Duodenal mucosa (tissue), 2 donors: ENCODE results near the gene LAG3.

Experiments
- H3K27ac ChIP-seq: one replicate; pipeline ENCODE4 v1.7.0; 2013; ENCODE audit warnings: low read depth, low read length
- H3K27me3 ChIP-seq, 2 donors: one replicate each; pipeline ENCODE4 v1.7.0; 2013; ENCODE audit warnings: low read length in 2 of 2, control low read depth in 1 of 2; ENCODE audit not compliant: insufficient read depth in 2 of 2, control insufficient read depth in 1 of 2
- H3K36me3 ChIP-seq, 2 donors: one replicate each; pipeline ENCODE4 v1.7.0; 2013; ENCODE audit warnings: low read length in 2 of 2, control low read depth in 1 of 2; ENCODE audit not compliant: insufficient read depth in 2 of 2, control insufficient read depth in 1 of 2
- H3K4me1 ChIP-seq, 2 donors: one replicate each; pipeline ENCODE4 v1.7.0; 2013; ENCODE audit warnings: low read length in 2 of 2, control low read depth in 1 of 2; ENCODE audit not compliant: insufficient read depth in 2 of 2, control insufficient read depth in 1 of 2
- H3K4me3 ChIP-seq, 2 donors: one replicate each; pipeline ENCODE4 v1.7.0; 2013; ENCODE audit warnings: low read length in 2 of 2, low read depth in 1 of 2
- H3K9ac ChIP-seq, 2 donors: one replicate each; pipeline ENCODE4 v1.7.0; 2013; ENCODE audit warnings: low read length in 2 of 2, low read depth in 1 of 2
- H3K9me3 ChIP-seq, 2 donors: one replicate each; pipeline ENCODE4 v1.7.0; 2013; ENCODE audit warnings: low read length in 2 of 2, control low read depth in 1 of 2; ENCODE audit not compliant: control insufficient read depth in 1 of 2

Gene LAG3

DNA sequence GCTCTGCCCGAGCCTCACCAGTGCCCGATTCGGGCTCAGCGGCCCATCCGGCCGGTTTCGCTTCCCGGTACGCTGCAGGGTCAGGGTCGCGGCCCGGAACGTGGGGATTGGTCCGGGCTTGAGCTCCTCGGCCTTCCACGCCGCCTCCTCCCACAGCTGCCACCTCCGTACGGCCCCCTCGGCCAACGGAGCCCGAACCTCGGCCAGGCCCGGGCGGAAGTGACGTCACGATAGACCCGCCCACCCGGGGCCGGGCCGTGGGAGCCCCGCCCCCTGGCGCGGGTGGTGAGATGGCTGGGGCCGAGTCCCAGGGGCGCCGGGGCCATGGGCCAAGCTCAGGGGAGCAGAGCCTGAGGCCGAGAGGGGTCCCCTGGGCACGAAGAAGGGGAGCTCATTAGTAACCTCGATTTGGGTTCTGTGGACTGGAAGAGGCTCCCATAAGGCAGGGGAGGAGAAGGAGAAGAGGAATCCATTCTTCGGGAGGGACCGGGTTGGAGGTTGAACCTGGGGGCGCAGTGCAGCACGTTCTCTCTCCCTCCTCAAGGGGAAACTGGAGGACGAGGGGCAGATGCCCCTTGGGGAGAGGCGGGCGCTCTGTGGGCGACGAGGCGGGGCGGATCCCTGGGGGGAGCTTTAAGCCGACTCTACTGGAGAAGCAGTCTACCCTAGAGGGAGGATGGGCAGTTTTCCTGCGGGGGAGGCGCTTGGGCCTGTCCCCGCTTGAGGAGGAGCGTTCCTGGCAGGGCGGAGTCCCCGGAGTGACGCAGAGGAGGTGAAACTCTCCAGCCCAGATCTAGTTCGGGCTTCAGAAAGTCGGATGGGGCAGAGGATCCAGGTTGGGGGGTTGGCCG is 19.2 kb upstream of the LAG3 start, which contains the start of gene MLF2:
Gene MLF2, minus strand, starts transcription at position 221 of the 851 bp plus-strand sequence. CDS start 807 bp downstream, outside the sequence.
- H3K9ac ChIP-seq: peak within 1 kb of the TSS; percentile 94 to 99
- H3K27ac ChIP-seq: peak within 1 kb of the TSS; percentile 98
- no peaks in the 10 kb centered on the region for H3K27me3 ChIP-seq
- peak within 1 kb of the TSS; percentile 89 to 91 for H3K4me3 ChIP-seq
- no peaks in the 10 kb centered on the region for H3K9me3 ChIP-seq
- peaks cover 13 to 20% of the 10 kb centered on the region in 2 donors for H3K4me1 ChIP-seq
- H3K36me3 ChIP-seq: peaks cover 22 to 34% of the 10 kb centered on the region in 2 donors

DNA sequence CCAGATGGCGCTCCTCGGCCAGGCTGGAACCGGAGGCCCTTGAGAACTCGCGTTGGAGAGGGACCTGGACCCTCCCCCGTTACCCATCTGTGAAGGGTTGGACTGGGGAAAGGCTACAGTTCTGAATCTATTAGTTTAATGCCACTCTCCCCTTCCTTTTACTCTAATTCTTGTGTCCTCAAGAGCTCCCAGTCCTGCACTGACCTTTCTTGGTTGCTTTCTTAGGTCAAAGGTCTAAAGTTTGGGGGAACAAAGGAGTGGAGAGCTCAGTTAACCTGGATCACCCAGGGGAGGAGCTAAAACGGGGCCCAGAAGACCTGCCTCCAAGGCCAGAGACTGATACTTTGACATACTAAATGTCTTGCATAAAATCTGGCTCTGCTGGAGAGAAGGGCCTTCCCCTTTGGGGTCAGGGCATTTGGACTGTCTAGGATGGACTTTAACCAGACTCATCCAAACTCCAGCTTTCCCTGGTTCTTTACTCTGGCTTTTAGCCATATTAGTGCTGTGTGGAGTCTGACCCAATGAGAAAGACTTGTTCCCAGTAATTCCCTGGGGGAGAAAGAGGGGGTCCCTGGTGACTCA is 18.5 kb upstream of the LAG3 start:
- H3K9me3 ChIP-seq: no peaks in the 10 kb centered on the region
- peak overlapping the region; percentile 20 to 94 for H3K9ac ChIP-seq
- H3K36me3 ChIP-seq: peaks cover 16 to 27% of the 10 kb centered on the region in 2 donors
- no peaks in the 10 kb centered on the region for H3K27me3 ChIP-seq
- H3K4me3 ChIP-seq: peak overlapping the region in 1 of 2 donors; percentile 91
- peaks cover 13 to 20% of the 10 kb centered on the region in 2 donors for H3K4me1 ChIP-seq
- peak overlapping the region; percentile 6 for H3K27ac ChIP-seq

DNA sequence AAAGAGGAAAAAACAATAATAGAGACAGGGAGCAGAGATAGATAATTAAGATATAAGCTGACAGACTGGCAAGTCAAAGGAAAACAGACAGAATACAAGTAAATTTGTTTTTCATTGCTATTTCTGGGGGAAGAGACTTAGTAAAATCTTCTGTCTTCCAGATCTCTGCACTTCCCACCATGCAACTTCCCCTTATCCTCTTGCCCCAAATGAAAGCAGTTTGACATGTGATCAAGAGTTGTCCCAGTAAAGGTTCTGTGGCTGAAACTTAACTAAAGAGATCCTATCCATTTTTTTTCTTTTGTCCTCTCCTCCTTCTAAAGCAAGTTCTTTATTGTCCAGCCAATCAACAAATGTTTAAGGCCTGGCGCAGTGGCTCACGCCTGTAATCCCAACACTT is 17.9 kb upstream of the LAG3 start:
- Histone ChIP-seq H3K4me1 (peaks cover 13 to 20% of the 10 kb centered on the region in 2 donors), H3K9ac (peak overlapping the region in 1 of 2 donors; percentile 94), H3K36me3 (peaks cover 15 to 21% of the 10 kb centered on the region in 2 donors), H3K27me3 (no peaks in the 10 kb centered on the region), H3K4me3 (no peak overlapping the region), H3K9me3 (no peaks in the 10 kb centered on the region), H3K27ac (no peak overlapping the region)

DNA sequence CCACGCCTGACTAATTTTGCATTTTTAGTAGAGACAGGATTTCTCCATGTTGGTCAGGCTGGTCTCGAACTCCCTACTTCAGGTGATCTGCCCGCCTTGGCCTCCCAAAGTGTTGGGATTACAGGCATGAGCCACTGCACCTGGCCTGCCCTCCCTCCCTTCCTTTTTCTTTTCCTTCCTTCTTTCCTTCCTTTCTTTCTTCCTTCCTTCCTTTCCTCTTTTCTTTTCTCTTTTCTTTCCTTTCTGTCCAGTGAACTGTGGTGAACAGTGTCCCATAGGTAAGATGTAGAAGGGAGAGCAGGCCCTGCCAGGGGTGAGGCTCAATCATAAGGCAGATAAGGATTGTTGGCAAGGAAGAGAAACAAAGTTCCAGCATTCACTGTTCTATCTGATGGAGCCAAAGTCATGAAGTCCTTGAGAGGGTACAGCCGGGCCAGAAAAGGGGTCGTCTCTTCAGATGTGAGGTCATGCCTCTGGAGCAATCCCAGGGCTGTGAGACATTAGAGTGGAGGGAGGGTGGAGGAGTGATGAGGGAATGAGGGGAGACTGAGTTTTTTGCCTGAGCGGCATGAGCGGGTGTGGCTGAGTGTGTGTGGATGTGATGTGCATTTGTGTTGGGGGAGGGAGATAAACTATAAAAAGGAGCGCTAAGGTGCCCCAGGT is 15.2 kb upstream of the LAG3 start:
- no peak overlapping the region for H3K9ac ChIP-seq
- H3K4me1 ChIP-seq: peaks cover 7 to 13% of the 10 kb centered on the region in 2 donors
- H3K4me3 ChIP-seq: no peak overlapping the region
- no peaks in the 10 kb centered on the region for H3K9me3 ChIP-seq
- H3K27ac ChIP-seq: no peak overlapping the region
- no peaks in the 10 kb centered on the region for H3K27me3 ChIP-seq
- H3K36me3 ChIP-seq: no peaks in the 10 kb centered on the region

DNA sequence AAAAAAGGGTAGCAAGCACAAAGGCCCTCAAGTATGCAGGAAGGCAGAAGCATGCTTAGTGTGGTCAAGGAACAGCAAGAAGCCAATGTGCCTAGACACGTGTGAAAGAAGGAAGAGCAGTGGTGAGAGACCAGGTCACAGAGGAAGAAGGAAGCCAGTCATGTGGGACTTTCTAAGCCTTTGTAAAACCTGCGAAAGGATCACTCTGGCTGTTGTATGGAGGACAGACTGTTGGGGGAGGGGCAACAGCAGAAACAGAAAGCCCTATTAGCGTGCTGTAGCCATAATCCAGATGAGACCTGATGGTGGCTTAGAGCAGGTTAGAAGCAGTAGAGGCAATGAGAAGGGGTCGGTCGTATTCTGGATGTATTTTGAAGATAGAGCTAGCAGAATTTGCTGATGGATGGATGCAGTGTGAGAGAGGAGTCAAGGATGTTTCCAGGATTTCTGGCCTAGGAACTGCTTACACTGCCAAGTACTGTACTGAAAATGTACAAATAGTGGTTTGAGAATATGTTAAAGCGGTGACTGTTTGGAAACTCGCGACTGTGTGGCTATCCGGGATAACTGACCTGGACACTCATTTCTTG is 13.7 kb upstream of the LAG3 start:
- Histone ChIP-seq H3K27ac (no peak overlapping the region), H3K36me3 (no peaks in the 10 kb centered on the region), H3K9me3 (no peaks in the 10 kb centered on the region), H3K9ac (no peak overlapping the region), H3K4me3 (no peak overlapping the region), H3K4me1 (peaks cover 5 to 12% of the 10 kb centered on the region in 2 donors), H3K27me3 (no peaks in the 10 kb centered on the region)

DNA sequence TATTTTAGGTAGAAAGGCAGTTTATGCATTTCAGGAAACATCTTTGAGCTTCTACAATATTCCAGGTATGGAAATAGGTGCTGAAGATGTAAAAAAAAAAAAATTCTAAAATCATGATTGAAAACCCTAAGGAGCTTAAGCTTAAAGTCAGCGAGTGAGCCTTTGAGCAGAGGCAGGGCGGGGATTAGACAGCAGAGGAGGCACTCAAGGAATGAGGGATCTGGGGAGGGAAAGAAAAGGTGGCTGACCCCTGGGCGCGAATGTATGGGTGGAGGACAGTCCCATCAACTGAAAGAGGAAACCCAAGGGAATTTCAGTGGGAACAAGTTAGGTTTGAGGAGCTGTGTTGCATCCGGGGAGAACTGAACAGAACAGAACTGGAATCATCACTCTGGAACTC is 12.6 kb upstream of the LAG3 start:
- no peak overlapping the region for H3K9ac ChIP-seq
- H3K4me1 ChIP-seq: peaks cover 4 to 9% of the 10 kb centered on the region in 2 donors
- no peak overlapping the region for H3K27ac ChIP-seq
- no peak overlapping the region for H3K4me3 ChIP-seq
- no peaks in the 10 kb centered on the region for H3K9me3 ChIP-seq
- no peaks in the 10 kb centered on the region for H3K27me3 ChIP-seq
- no peaks in the 10 kb centered on the region for H3K36me3 ChIP-seq

DNA sequence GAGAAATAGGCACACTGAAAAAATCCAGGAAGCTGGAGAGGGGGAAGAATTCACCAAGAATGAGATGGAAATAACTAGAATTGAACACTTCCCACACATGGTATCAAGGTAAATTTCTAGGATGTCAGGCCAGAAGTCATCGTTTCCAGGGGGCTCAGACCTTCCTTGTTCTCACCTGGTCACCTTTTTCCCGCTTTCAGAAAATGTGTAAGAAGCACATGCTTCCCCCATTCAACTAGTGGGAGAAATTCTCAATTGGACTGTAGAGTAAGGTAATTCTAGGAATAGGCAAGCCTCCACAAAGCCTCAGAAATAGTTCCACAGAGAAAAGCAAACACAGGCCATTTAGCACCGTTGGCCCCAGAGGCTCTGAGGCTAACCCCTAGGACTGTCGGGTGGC is 8.9 kb upstream of the LAG3 start:
- Histone ChIP-seq H3K27ac (peak overlapping the region; percentile 68), H3K36me3 (no peaks in the 10 kb centered on the region), H3K9ac (no peak overlapping the region), H3K27me3 (no peaks in the 10 kb centered on the region), H3K4me3 (no peak overlapping the region), H3K4me1 (peaks cover 27% of the 10 kb centered on the region in 2 donors), H3K9me3 (no peaks in the 10 kb centered on the region)

DNA sequence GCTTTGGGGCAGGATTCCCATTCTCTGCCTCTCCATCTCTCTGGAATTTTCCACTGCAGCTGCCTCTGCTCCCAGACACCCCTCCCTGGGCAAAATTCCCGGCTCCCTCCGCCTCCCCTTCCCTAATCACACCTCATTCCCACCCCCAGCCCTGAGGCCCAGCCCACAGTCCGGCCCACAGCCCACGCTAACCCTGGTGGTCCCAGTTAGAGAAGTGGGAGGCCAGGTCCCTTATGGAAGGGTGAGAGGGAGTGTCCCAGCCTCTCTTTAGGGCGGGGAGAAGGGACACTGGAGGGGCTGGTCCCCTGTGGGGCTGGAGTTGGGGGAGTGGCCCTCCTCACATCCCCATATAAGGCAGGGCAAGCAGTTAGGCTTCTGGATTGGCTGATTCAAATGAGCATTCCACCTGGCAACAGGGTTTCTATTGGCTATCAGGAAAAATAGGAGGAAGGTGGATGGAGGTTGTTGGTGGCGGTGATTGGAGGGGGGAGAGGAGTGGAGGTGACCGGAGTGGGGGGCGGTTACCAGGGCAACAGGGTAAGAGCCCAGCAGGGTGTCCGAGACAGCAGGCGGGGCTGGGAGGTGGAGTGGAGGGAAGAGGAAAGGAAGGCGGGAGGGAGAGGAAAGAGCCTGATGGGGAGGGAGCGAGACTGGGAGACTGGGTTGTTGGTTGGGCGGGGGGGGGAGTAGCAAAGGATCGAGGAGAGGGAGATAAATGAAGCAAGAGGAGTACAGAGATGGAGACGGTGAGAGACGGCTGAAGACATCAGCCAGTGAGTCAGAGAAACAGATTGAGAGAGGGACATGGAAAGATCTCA is 8.1 kb upstream of the LAG3 start:
- no peaks in the 10 kb centered on the region for H3K9me3 ChIP-seq
- H3K9ac ChIP-seq: peak overlapping the region in 1 of 2 donors; percentile 25
- peaks cover 31 to 32% of the 10 kb centered on the region in 2 donors for H3K4me1 ChIP-seq
- H3K27me3 ChIP-seq: no peaks in the 10 kb centered on the region
- peak overlapping the region; percentile 16 to 53 for H3K4me3 ChIP-seq
- H3K27ac ChIP-seq: peak overlapping the region; percentile 68
- H3K36me3 ChIP-seq: no peaks in the 10 kb centered on the region

DNA sequence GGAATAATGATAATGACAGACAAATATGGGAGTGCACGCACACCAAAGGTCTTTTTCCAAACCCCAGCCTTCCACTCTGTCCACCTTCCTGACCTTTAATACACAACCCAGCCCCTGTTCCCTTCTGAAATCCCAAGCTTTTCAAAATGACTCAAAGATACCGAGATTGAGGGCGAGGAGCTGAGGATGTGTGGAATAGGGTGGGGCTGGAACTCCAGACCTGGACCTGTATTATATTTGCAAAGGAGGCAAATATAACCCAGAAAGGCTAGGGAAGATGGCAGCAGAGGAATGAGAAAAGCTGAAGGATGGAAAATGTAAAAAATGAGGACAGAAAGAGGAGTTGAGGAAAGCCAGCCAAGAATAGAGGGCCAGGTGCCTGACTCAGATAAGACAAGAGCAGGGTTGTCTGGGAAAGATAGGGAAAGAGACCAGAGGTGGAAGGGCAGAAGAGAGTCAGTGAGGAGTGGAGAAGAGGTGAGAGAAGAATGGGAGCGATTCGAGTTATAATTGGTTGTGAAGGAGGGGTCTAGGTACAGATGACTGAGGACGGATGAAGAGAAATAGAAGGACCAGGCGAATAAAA is 7.2 kb upstream of the LAG3 start:
- peaks cover 36 to 38% of the 10 kb centered on the region in 2 donors for H3K4me1 ChIP-seq
- peak overlapping the region; percentile 60 to 66 for H3K4me3 ChIP-seq
- peak overlapping the region; percentile 27 to 59 for H3K9ac ChIP-seq
- no peaks in the 10 kb centered on the region for H3K9me3 ChIP-seq
- no peaks in the 10 kb centered on the region for H3K27me3 ChIP-seq
- H3K27ac ChIP-seq: peak overlapping the region; percentile 74
- peaks cover 0 to 3% of the 10 kb centered on the region in 2 donors for H3K36me3 ChIP-seq
